ENCODE data around the gene ANKRD52. TPM values are rescaled to one million over a fixed set of nuclear protein-coding genes. Genes with fewer than 3 reads are reported as not detected.

The ANKRD52 gene
- total RNA-seq, 2 donors from 2014 or later, result 15.2 to 21.0 TPM

DNA sequence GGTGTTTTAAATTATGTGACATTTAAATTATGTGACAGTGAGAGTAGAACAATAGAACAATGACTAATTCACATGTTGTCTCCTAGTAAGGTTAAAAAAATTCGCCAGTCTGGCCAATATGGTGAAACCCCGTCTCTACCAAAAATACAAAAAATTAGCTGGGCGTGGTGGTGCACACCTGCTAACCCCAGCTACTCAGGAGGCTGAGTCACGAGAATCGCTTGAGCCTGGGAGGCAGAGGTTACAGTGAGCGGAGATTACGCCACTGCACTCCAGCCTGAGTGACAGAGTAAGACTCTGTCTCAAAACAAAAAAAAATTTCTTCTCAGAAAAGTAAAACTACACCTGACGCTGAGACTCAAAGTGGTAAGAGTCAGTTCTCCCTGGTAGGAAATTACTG, 39.2 kb upstream of the ANKRD52 start:
- Histone ChIP-seq H3K36me3 (replicated peaks in 1 of 2; ENCODE audit: insufficient read depth in 1 of 2, low read depth in 2 of 2) (no peaks in the 10 kb centered on the region), H3K9me3 (no peaks in the 10 kb centered on the region), H3K27ac (no peak overlapping the region), H3K4me3 (no peak overlapping the region), H3K27me3 (no peaks in the 10 kb centered on the region), H3K4me1 (peaks cover 43% of the 10 kb centered on the region)
- intact Hi-C loops (cut with DNase I), result no loop called here
- no peak for ATAC-seq
- no peak for DNase-seq
- WGBS, 2 donors, result 92 to 93% methylated on average over 8 of the region's 8 CpGs
- TF ChIP-seq, protein P1, sequence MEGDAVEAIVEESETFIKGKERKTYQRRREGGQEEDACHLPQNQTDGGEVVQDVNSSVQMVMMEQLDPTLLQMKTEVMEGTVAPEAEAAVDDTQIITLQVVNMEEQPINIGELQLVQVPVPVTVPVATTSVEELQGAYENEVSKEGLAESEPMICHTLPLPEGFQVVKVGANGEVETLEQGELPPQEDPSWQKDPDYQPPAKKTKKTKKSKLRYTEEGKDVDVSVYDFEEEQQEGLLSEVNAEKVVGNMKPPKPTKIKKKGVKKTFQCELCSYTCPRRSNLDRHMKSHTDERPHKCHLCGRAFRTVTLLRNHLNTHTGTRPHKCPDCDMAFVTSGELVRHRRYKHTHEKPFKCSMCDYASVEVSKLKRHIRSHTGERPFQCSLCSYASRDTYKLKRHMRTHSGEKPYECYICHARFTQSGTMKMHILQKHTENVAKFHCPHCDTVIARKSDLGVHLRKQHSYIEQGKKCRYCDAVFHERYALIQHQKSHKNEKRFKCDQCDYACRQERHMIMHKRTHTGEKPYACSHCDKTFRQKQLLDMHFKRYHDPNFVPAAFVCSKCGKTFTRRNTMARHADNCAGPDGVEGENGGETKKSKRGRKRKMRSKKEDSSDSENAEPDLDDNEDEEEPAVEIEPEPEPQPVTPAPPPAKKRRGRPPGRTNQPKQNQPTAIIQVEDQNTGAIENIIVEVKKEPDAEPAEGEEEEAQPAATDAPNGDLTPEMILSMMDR (IDR thresholded peaks at IDR 0.05), result no peak
- no peak for TF ChIP-seq POLR2A (IDR thresholded peaks at IDR 0.05)

DNA sequence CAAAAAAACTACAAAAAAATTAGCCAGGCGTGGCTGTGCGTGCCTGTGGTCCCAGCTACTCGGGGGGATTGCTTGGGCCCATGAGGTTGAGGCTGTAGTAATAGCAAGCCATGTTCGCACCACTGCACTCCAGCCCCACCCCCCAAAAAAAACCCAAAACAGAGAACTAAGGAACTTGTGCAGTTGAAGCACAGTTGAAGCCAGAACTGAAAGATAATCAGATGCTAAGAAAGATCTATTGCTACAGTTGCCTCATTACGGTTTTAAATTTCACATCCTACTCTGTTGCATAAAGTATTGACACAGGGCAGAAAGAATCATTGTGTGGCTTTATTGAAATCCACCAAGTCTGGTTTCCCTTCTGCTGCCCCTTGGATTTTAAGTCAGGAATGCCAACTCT, 38.1 kb upstream of the ANKRD52 start:
- ATAC-seq (no peak), DNase-seq (no peak)
- no peak overlapping the region for H3K4me3 ChIP-seq
- H3K4me1 ChIP-seq, result peaks cover 41% of the 10 kb centered on the region
- no peaks in the 10 kb centered on the region for H3K27me3 ChIP-seq
- 68 to 78% methylated on average over 5 of the region's 5 CpGs for WGBS, 2 donors
- no peaks in the 10 kb centered on the region for H3K36me3 ChIP-seq (replicated peaks in 1 of 2; ENCODE audit: insufficient read depth in 1 of 2, low read depth in 2 of 2)
- intact Hi-C loops (cut with DNase I), result no loop called here
- H3K9me3 ChIP-seq, result no peaks in the 10 kb centered on the region
- TF ChIP-seq, protein P1 (IDR thresholded peaks at IDR 0.05), result no peak
- TF ChIP-seq POLR2A (IDR thresholded peaks at IDR 0.05), result no peak
- H3K27ac ChIP-seq, result no peak overlapping the region

DNA sequence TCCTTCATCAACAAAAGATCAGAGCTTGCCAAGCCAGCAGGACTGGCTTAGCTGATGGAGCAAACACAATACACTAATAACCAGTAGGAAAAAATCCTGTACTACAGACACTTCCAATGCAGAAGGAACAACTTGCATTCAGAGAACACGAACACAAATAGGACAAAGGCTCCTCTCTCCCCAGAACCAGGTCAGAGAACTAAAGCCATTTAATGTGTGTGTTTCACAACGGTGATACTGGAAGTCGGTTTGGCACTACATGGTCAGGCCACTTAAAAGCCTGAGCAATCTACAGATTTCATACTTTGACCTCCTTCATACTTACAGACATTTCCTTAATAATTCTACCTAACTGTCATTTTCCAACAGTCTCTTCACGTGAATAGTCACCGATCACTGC, 35.6 kb upstream of the ANKRD52 start:
- Histone ChIP-seq H3K4me1 (peaks cover 27% of the 10 kb centered on the region), H3K4me3 (no peak overlapping the region), H3K27me3 (no peaks in the 10 kb centered on the region), H3K9me3 (no peaks in the 10 kb centered on the region), H3K27ac (no peak overlapping the region), H3K36me3 (replicated peaks in 1 of 2; ENCODE audit: insufficient read depth in 1 of 2, low read depth in 2 of 2) (no peaks in the 10 kb centered on the region)
- 76 to 85% methylated on average over 5 of the region's 5 CpGs for WGBS, 2 donors
- intact Hi-C loops (cut with DNase I), result no loop called here
- TF ChIP-seq, protein P1 (IDR thresholded peaks at IDR 0.05), result no peak
- TF ChIP-seq POLR2A (IDR thresholded peaks at IDR 0.05), result no peak
- ATAC-seq (no peak), DNase-seq (no peak)

DNA sequence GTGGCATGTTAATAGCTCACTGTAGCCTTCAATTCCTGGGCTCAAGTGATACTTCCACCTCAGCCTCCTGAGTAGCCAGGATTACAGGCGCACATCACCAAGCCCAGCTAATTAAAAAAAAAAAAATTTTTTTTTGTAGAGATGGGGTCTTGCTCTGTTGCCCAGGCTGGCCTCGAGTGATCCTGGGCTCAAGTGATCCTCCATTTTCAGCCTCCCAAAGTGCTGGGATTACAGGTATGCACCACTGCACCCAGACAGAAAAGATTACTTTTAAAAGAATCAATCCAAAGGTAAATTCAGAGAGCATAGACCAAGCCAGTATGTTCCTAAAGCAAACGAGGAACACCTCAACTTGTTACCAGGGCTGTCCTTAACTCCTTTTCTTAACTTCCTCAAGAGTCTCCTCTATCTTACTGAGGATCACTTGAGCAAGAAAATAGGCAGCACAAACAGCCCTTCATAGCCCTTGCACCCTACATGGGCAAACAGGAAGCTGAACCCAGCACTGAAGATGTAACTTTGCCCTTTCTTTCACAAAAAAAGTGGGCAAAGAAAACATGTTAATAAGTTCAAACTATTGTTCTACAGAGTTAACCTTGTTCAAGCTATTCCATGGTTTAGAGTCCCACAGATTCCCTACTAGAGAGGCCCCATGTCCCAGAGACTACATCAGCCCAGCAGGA, 30.7 kb upstream of the ANKRD52 start:
- intact Hi-C loops (cut with DNase I), result no loop called here
- TF ChIP-seq POLR2A (IDR thresholded peaks at IDR 0.05), result no peak
- TF ChIP-seq, protein P1 (IDR thresholded peaks at IDR 0.05), result no peak
- H3K27ac ChIP-seq, result no peak overlapping the region
- WGBS, 2 donors, result 75 to 88% methylated on average over 2 to 3 of the region's 3 CpGs
- H3K4me3 ChIP-seq, result no peak overlapping the region
- H3K36me3 ChIP-seq (replicated peaks in 1 of 2; ENCODE audit: insufficient read depth in 1 of 2, low read depth in 2 of 2), result peaks cover 2 to 3% of the 10 kb centered on the region in 2 donors
- peaks cover 31% of the 10 kb centered on the region for H3K4me1 ChIP-seq
- DNase-seq (no peak), ATAC-seq (no peak)
- no peaks in the 10 kb centered on the region for H3K27me3 ChIP-seq
- H3K9me3 ChIP-seq, result no peaks in the 10 kb centered on the region
